CD4-positive, alpha-beta T cell treated with Interleukin-17A for 1 hour (primary cell): ENCODE results near the gene GJD3.
"Not testable (repeated sequence)": the region's sequence is repeated elsewhere in the genome, so short reads cannot be mapped to it uniquely, and the experiment has no call there.

Experiments used
- DNase-seq: peaks from one replicate; pipeline ENCODE4 v3.0.0-alpha.2; 2020

GJD3 gene

GRCh38 chr17:40364121-40364861 is at the start of gene GJD3:
GJD3 (minus strand) TSS chr17:40364737; CDS start chr17:40363815, 922 bp downstream.
- DNase-seq: no peak

- DNase-seq: not testable (repeated sequence)
These were observed 49.8 kb upstream of the GJD3 start for GRCh38 chr17:40414312-40414711.

- no peak for DNase-seq
These were observed 48.3 kb upstream of the GJD3 start for GRCh38 chr17:40412880-40413279.

GRCh38 chr17:40411821-40412220 is 47.3 kb upstream of the GJD3 start:
- DNase-seq: no peak

GRCh38 chr17:40410082-40410481 is 45.5 kb upstream of the GJD3 start:
- no peak for DNase-seq

- DNase-seq: not testable (repeated sequence)
These were observed 45.0 kb upstream of the GJD3 start for GRCh38 chr17:40409540-40409939.

- no peak for DNase-seq
These were observed 42.9 kb upstream of the GJD3 start for GRCh38 chr17:40407460-40407859.

GRCh38 chr17:40404003-40404402 is 39.5 kb upstream of the GJD3 start:
- no peak for DNase-seq

- peak; percentile 41 for DNase-seq
These were observed 38.1 kb upstream of the GJD3 start for GRCh38 chr17:40402668-40403067.

- peak; percentile 53 for DNase-seq
These were observed 34.6 kb upstream of the GJD3 start for GRCh38 chr17:40399185-40399584.

- not testable (repeated sequence) for DNase-seq
These were observed 22.0 kb upstream of the GJD3 start for GRCh38 chr17:40386555-40386954.

- no peak for DNase-seq
These were observed 17.7 kb upstream of the GJD3 start for GRCh38 chr17:40382251-40382650.

GRCh38 chr17:40378966-40379365 is 14.4 kb upstream of the GJD3 start:
- DNase-seq: no peak

GRCh38 chr17:40377832-40378231 is 13.3 kb upstream of the GJD3 start:
- no peak for DNase-seq

- DNase-seq: peak; percentile 39
These were observed 12.0 kb upstream of the GJD3 start for GRCh38 chr17:40376541-40376940.

GRCh38 chr17:40375786-40376185 is 11.2 kb upstream of the GJD3 start:
- not testable (repeated sequence) for DNase-seq

- DNase-seq: no peak
These were observed 10.4 kb upstream of the GJD3 start for GRCh38 chr17:40374821-40375498.

GRCh38 chr17:40373999-40374398 is 9.5 kb upstream of the GJD3 start:
- DNase-seq: no peak

- DNase-seq: no peak
These were observed 8.8 kb upstream of the GJD3 start for GRCh38 chr17:40373324-40373723.

GRCh38 chr17:40372644-40373043 is 8.1 kb upstream of the GJD3 start:
- not testable (repeated sequence) for DNase-seq

GRCh38 chr17:40372031-40372430 is 7.5 kb upstream of the GJD3 start:
- DNase-seq: no peak

GRCh38 chr17:40371261-40371929 is 6.9 kb upstream of the GJD3 start:
- peak; percentile 69 for DNase-seq

- DNase-seq: no peak
These were observed 5.4 kb upstream of the GJD3 start for GRCh38 chr17:40369923-40370322.

GRCh38 chr17:40367728-40368127 is 3.2 kb upstream of the GJD3 start:
- not testable (repeated sequence) for DNase-seq
